ENCODE results near the gene PHF2.

The PHF2 gene

GRCh38 chr9:93586290-93587057 is 10.1 kb downstream of the PHF2 start:
- no peak overlapping the region for H3K4me3 ChIP-seq (ENCODE audit: low read depth, low read length)

GRCh38 chr9:93587284-93587650 is 10.9 kb downstream of the PHF2 start:
- no peak for TF ChIP-seq CTCF (IDR thresholded peaks at IDR 0.05; ENCODE audit: low read depth, low read length)
- no peak overlapping the region for H3K4me3 ChIP-seq (ENCODE audit: low read depth, low read length)

More at GRCh38 chr9:93586290-93587057, 10.1 kb downstream of the PHF2 start:
- TF ChIP-seq CTCF (IDR thresholded peaks at IDR 0.05; ENCODE audit: low read depth, low read length), result no peak

- H3K4me3 ChIP-seq (ENCODE audit: low read depth, low read length), result no peak overlapping the region
- TF ChIP-seq CTCF (IDR thresholded peaks at IDR 0.05; ENCODE audit: low read depth, low read length), result 0 out of 2 replicates have a peak, but pooled peaks have one; percentile 9
These were observed 11.4 kb downstream of the PHF2 start for GRCh38 chr9:93587651-93588347.

GRCh38 chr9:93588641-93589609 is 12.5 kb downstream of the PHF2 start:
- no peak for TF ChIP-seq CTCF (IDR thresholded peaks at IDR 0.05; ENCODE audit: low read depth, low read length)
- no peak overlapping the region for H3K4me3 ChIP-seq (ENCODE audit: low read depth, low read length)

- no peak overlapping the region for H3K4me3 ChIP-seq (ENCODE audit: low read depth, low read length)
- TF ChIP-seq CTCF (IDR thresholded peaks at IDR 0.05; ENCODE audit: low read depth, low read length), result no peak
These were observed 13.3 kb downstream of the PHF2 start for GRCh38 chr9:93589688-93590087.

GRCh38 chr9:93590609-93591234 is 14.3 kb downstream of the PHF2 start:
- H3K4me3 ChIP-seq (ENCODE audit: low read depth, low read length), result no peak overlapping the region
- no peak for TF ChIP-seq CTCF (IDR thresholded peaks at IDR 0.05; ENCODE audit: low read depth, low read length)
